ENCODE results near the gene MBD3L4.
"Not testable (repeated sequence)": the region's sequence is repeated elsewhere in the genome, so short reads cannot be mapped to it uniquely, and the experiment has no call there.

The MBD3L4 gene

DNA sequence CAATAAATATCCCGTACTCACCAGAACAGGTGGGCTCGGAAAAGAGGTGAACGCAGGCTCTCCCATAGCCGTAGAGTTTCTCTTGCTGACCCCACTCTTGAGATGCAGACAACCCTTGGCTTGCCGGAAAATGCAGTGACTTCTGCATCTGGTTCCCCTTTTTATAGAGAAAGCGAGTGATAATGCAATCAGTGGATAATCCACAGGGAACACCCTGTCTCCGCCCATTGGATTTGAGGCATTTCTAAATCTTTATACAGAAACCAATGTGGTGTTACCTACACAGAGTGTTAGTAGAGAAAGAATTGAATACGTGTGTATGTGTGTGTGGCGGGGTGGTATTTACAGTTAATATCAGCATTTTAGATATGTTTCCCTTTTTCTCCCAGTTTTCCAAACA lies at the start of gene MBD3L4:
MBD3L4 (minus strand) TSS at position 101 of the 400 bp plus-strand sequence; CDS start at position 66, 35 bp downstream.
- not testable (repeated sequence) for DNase-seq (ENCODE audit: low read depth in 2 of 2)

DNA sequence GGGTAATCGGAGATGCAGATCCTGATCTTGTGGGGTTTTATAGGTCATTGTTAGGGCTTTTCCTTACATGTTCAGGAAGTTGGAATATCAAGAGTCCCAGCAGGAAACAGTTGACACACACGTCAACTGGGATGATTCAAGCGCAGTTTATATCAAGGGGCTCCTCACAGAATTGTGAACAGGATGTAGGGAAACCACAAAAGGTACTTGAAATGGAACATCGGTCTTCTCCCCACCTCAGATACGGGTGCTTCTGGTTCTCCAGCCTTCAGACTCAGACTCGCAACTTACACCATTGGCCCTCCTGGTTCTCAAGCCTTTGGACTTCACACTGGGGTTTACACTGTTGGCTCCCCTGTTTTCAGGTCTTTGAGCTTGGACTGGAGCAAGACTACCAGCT lies 49.0 kb upstream of the MBD3L4 start:
- DNase-seq (ENCODE audit: low read depth in 2 of 2) = no peak

DNA sequence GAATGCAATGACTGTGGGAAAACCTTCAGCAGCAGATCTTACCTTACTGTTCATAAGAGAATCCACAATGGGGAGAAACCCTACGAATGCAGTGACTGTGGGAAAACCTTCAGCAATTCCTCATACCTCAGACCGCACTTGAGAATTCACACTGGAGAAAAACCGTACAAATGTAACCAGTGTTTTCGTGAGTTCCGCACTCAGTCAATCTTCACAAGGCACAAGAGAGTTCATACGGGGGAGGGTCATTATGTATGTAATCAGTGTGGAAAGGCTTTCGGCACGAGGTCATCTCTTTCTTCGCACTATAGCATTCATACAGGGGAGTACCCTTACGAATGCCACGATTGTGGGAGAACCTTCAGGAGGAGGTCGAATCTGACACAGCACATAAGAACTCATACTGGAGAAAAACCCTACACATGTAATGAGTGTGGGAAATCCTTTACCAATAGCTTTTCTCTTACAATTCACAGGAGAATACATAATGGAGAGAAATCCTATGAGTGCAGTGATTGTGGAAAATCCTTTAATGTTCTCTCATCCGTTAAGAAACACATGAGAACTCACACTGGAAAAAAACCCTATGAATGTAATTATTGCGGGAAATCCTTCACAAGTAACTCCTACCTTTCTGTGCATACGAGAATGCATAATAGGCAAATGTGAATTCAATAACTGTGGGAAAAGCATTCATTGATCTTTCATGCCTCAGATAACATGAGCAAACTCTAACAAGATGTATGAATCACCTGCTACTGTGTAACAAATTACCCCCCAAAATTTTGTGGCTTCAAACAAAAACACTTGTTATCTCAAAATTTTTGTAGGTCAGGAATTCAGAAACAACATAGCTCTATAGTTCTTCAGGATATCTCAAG lies 43.3 kb upstream of the MBD3L4 start:
- peak in 1 of 2 experiments; percentile 3 for DNase-seq (ENCODE audit: low read depth in 2 of 2)

DNA sequence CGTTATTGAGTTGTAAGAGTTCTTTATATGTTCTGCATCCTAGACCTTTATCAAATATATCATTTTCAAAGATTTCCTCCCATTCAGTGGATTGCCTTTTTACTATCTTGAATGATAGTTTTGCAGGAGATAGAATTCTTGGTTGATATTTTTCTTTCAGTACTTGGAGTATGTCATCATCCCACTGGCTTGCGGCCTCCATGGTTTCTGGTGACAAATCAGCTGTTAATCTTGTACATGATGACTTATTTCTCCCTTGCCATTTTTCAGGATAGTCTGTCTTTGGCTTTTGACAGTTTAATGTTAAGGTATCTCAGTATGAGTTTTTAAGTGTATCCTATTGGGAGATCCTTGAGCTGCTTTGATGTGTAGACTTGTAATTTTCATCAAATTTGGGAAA lies 38.0 kb upstream of the MBD3L4 start:
- no peak for DNase-seq (ENCODE audit: low read depth in 2 of 2)

DNA sequence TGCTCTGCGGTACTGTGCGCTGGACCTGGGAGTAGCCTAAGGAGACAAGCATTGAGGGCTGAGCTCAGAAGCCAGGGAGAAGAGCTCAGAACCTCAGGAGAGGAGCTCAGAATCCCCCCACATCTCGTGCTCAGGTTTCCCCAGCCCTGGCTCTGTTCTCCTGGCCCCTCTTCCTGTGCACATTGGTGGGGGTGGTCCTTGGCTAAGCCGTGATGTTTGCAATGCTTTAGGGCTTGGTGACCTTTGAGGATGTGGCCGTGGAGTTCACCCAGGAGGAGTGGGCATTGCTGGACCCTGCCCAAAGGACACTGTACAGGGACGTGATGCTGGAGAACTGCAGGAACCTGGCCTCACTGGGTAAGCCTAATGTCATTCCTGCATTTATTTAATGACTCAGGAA lies 36.2 kb upstream of the MBD3L4 start:
- no peak for DNase-seq (ENCODE audit: low read depth in 2 of 2)

DNA sequence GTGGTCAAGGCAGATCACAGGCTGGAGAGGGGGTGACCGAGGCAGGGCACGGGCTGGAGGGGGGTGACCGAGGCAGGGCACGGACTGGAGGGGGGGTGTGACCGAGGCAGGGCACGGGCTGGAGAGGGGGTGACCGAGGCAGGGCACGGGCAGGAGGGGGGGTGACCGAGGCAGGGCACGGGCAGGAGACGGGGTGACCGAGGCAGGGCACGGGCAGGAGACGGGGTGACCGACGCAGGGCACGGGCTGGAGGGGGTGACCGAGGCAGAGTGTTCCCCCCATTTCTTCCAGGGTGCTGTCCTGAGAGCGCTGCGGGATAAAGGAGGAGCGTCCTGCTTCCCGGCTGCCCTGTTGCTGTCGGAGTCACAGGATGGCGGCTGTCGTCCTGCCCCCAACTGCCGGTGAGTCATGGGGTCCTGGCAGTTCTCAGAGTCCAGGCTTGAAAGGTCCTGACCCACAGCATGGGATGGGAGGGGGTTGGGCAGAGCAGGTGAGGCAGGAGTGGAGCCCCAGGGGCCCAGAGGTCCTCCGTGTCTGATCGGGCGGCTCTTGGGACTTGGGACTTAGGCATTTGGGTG lies 34.8 kb upstream of the MBD3L4 start:
- DNase-seq (ENCODE audit: low read depth in 2 of 2) = no peak

DNA sequence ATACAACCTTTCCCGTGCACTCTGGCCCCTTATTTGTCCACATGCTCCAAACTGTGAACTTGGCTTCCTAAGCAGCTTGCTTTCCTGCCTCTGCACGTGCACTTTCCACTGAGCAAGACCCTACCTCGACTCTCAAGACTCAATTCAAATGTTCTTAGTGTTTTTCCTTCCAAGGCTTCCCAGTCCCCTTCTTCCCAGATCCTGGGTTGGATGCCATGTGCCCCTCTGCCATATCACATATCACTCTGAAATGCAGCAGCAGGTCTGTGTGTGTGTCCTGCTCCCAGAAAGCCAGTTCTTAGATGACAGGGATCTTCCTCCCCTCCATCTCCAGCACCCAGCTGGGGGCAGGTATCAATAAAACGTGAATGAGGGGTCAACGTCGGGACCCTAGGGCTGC lies 32.6 kb upstream of the MBD3L4 start:
- DNase-seq (ENCODE audit: low read depth in 2 of 2) = no peak

DNA sequence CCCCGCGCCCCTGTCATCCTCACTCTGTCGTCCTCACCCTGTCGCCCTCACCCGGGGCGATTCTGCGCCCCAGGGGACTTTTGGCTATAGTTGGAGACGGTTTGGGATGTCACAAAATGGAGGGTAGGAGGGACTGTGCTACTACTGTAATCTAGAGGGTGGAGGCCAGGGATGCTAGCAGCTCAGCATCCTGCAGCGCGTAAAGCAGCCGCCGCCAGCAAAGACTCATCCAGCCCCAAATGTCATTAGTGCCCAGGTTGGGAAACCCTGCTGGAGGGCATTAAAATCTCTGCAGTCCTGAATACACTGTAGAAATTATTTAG lies 29.9 kb upstream of the MBD3L4 start:
- no peak for DNase-seq (ENCODE audit: low read depth in 2 of 2)

DNA sequence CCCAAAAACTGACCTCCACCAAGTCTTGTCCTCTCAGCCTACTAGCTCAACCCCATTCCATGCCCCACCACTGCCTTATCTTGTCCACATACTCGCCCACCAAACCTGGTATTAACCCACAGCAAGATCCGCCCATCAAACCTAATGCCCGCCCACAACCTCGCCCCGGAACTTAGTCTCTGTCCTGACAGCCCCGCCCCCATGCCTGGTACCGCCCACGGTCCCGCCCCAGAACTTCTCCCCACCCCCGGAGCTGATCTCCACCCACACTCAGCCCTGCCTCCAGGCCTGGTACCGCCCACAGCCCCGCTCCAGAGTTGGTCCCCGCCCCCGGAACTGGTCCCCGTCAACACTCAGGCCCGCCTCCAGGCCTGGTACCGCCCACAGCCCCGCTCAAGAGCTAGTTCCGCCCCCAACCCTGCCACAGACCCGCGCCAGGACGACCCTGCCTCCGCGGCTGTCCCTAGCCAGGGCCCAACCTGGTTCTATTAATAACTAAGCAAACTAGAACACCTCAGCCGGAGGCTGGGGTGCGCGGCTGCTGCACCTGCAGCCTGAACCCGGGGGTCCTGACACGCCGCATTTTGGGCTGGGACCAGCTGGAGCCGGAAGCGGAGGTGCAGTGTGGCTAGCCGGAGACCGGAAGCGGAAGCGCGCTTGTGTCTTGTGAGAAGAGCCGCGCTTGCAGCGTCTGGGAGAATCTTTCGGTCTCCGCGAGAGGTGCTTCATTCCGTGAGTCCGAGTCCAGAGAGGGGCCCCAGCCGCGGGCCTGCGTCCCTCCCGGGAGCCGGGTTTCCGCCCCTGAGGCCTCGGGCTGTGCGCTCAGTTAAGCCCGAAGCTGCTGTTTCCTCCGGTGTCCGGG lies 29.3 kb upstream of the MBD3L4 start, which contains the start of gene ZNF557:
ZNF557 (plus strand) TSS at position 662 of the 862 bp plus-strand sequence. CDS start 5,372 bp downstream, outside the sequence.
- peak; percentile 91 to 92 for DNase-seq (ENCODE audit: low read depth in 2 of 2)

DNA sequence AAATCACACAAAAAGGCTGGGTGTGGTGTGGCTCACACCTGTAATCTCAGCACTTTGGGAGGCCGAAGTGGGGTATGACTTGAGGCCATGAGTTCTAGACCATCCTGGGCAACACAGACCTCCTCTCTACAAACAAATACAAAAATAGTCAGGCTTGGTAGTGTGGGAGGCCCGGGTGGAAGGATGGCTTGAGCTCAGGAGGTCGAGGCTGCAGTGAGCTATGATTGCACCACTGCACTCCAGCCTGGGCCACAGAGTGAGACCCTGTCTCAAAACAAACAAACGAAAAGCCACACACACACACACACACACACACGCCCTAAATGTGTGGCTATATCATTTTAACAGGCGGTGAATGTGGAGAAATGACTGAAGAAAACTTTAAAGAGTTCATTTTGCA lies 28.6 kb upstream of the MBD3L4 start:
- no peak for DNase-seq (ENCODE audit: low read depth in 2 of 2)

DNA sequence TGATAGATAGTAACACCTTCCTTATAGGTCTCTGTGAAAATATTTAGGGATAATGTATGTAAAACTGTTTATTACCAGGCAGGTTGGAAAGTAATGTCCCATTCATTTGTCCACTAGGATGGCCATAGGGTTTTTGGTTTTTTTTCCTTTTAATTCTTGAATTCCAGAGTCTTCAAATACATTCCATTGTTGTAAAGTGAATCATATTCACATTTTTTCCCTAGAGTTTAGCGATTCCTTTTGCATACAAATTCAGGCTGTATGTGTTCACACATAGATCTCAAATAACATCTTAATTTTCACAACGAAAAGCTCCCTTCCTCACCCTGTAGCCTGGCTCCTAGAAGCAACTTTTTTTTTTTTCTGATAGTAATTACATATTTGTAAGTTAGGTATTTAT lies 27.7 kb upstream of the MBD3L4 start:
- no peak for DNase-seq (ENCODE audit: low read depth in 2 of 2)

DNA sequence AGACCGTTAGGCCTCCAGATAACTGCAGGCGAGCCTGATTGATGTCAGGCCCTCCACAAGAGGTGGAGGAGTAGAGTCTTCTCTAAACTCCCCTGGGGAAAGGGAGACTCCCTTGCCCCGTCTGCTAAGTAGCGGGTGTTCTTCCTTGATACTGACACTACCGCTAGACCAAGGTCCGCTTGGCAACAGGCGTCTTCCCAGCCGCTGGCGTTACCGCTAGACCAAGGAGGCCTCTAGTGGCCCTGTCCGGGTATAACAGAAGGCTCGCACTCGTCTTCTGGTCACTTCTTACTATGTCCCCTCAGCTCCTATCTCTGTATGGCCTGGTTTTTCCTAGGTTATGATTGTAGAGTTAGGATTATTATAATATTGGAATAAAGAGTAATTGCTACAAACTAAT lies 27.1 kb upstream of the MBD3L4 start:
- not testable (repeated sequence) for DNase-seq (ENCODE audit: low read depth in 2 of 2)

DNA sequence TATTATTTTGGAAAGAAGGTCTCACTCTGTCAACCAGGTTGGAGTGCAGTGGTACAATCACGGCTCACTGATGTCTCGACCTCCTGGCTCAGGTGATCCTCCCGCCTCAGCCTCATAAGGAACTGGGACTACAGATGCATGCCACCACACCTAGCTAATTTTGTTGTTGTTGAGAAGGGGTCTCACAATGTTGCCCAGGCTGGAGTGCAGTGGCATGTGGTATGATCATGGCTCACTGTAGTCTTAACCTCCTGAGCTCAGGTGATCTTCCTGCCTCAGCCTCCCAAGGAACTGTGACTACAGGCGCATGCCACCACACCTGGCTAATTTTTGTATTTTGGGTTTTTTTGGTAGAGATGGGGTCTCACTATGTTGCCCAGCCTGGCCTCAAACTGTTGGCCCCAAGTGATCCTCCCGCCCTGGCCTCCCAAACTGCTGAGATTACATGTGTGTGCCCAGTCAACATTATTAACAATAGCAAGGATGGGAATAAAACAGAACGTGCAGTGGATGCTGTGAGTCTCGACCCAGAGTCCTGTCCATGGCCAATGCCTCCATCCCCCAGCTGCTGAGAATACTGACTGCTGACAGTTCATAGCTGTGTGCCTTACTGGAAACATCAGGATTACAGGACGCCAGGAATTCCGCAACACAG lies 23.9 kb upstream of the MBD3L4 start:
- DNase-seq (ENCODE audit: low read depth in 2 of 2) = no peak

DNA sequence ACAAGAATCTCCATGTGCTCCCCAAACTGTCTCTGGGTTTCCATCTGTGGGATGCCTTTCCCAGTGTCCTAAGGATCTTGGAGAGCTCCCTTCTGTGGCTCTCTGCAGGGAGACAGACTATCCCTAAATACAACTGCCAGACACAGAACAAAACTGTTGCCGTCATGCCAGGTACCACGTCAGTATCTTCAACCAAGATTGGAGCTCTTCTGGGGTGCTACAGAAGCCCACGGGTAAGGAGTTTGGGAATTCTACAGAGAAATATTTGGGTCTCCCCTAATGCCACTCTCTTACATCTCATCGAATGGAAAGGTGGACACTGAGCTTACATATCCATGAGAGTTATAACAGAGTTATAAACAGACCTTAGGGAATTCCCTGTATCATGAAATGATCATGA lies 23.4 kb upstream of the MBD3L4 start:
- no peak for DNase-seq (ENCODE audit: low read depth in 2 of 2)

DNA sequence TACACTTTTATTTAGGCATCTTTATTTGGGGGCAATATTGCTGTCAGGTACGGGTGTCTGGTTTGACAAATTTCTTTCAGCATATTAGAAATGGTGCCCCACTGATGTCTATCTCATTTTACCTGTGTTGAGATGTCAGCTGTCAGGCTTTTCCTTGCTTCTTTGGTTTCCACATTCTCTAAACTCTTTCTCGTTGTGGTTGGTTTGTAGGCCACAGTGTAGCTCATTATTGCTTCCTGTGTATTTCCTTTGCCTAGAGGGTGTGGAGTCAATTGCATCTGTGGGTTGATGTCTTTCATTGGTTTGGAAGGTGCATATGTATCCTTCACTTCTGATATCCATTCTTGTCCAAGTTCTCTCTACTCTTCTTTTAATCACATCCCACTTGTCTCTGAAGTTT lies 20.0 kb upstream of the MBD3L4 start:
- DNase-seq (ENCODE audit: low read depth in 2 of 2) = not testable (repeated sequence)

DNA sequence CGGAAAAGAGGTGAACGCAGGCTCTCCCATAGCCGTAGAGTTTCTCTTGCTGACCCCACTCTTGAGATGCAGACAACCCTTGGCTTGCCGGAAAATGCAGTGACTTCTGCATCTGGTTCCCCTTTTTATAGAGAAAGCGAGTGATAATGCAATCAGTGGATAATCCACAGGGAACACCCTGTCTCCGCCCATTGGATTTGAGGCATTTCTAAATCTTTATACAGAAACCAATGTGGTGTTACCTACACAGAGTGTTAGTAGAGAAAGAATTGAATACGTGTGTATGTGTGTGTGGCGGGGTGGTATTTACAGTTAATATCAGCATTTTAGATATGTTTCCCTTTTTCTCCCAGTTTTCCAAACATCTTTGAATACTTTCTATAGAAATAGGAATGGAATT lies 18.6 kb upstream of the MBD3L4 start, which contains the start of gene MBD3L3:
MBD3L3 (minus strand) TSS at position 101 of the 400 bp plus-strand sequence; CDS start at position 30, 71 bp downstream.
- DNase-seq (ENCODE audit: low read depth in 2 of 2) = not testable (repeated sequence)

DNA sequence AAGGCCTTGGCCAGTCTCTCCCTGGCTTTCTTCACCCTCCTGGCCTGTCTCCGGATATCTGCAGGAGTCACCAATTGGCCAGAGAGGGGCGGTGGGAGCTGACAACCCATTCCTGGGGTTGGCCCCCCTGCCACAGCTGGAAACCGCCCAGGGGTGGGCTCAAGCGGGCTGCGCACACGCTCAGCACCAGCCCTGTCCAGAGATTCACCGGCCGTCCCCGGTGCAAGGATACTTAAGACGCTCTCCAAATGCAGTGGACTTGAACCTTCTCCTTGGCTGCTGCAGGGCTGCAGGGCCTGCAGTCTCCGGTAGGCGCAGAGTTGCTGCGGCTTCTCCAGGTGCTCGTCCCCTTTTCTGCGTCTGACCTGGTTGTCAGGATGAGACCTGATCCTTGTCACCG lies 16.4 kb upstream of the MBD3L4 start:
- not testable (repeated sequence) for DNase-seq (ENCODE audit: low read depth in 2 of 2)

DNA sequence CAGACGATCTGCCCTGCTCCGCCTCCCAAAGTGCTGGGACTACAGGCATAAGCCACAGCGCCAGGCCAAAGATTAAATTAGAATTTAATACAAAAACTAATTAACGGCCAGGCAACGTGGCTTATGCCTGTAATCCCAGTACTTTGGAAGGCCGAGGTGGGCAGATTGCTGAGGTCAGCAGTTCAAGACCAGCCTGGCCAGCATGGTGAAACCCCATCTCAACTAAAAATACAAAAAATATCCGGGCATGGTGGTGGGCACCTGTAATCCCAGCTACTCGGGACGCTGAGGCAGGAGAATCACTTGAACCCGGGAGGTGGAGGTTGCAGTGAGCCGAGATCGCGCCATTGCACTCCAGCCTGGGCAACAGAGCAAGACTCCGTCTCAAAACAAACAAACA lies 15.7 kb upstream of the MBD3L4 start:
- DNase-seq (ENCODE audit: low read depth in 2 of 2) = not testable (repeated sequence)

DNA sequence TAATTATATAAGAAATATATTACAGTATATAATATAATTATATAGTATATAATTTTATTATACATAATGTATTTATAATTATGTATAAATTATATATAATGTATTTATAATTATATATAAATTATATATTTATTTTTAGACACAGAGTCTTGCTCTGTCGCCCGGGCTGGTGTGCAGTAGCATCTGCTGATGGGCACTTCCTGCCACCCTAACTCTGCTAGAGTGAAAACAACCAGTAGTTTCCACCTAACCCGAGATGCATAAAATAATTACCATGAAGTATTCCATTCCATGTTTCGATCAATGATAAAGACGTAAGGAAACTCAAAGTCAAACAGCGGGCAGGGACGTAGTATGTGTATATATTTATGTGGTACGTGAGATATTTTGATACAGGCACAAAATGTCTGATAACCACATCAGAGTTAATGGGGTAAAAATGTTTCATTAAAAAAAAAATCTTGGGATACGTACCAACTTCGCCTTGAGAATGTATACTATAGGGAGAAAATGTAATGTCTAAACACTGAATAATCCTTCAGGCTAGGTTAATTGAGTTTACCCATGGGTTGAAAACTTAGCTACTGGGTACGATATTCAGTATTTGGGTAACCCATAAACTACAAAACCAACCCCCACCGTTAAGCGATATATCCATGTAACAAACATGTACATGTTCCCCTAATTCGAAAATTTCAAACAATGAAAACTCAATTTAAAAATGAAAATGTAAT lies 14.8 kb upstream of the MBD3L4 start:
- DNase-seq (ENCODE audit: low read depth in 2 of 2) = not testable (repeated sequence)

DNA sequence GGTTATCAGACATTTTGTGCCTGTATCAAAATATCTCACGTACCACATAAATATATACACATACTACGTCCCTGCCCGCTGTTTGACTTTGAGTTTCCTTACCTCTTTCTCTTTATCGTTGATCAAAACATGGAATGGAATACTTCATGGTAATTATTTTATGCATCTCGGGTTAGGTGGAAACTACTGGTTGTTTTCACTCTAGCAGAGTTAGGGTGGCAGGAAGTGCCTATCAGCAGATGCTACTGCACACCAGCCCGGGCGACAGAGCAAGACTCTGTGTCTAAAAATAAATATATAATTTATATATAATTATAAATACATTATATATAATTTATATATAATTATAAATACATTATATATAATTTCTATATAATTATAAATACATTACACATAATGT lies 12.9 kb upstream of the MBD3L4 start:
- DNase-seq (ENCODE audit: low read depth in 2 of 2) = not testable (repeated sequence)

DNA sequence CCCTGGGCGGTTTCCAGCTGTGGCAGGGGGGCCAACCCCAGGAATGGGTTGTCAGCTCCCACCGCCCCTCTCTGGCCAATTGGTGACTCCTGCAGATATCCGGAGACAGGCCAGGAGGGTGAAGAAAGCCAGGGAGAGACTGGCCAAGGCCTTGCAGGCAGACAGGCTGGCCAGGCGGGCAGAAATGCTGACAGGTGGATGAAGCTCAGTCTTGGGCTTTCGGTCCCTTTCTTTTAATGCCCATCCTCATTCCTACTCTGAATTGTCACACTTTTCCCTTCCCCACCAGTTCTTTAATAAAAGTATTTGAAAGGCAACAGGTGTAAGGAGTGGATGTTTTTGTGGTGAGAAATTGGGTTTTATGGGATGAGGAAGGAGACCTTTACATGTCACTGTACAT lies 11.4 kb upstream of the MBD3L4 start:
- DNase-seq (ENCODE audit: low read depth in 2 of 2) = not testable (repeated sequence)

Data from fibroblast of skin of left quadriceps (primary cell).